H9 (cell line): ENCODE data around the gene GLT6D1. TPM values are rescaled to one million over a fixed set of nuclear protein-coding genes. Genes with fewer than 3 reads are reported as not detected.

Experiments
- DNase-seq: peaks from one replicate; pipeline ENCODE4 v3.0.0-alpha.2; 2017
- H2AFZ ChIP-seq: one replicate; pipeline ENCODE4 v1.6.1; 2013; ENCODE audit warnings: mild to moderate bottlenecking, low read length, control low read depth, moderate library complexity
- H2AK5ac ChIP-seq: 2 replicates; pipeline ENCODE4 v1.6.1; 2013; ENCODE audit warnings: low read length, control low read depth, mixed read lengths; ENCODE audit not compliant: insufficient read length
- H2BK120ac ChIP-seq: one replicate; pipeline ENCODE4 v1.6.1; 2013; ENCODE audit warnings: low read depth, mild to moderate bottlenecking, low read length, control low read depth, inconsistent platforms; ENCODE audit not compliant: poor library complexity, severe bottlenecking
- H2BK12ac ChIP-seq: 2 replicates; pipeline ENCODE4 v1.6.1; 2013; ENCODE audit warnings: low read length, control low read depth, mixed read lengths, low read depth; ENCODE audit not compliant: insufficient read length
- H2BK15ac ChIP-seq: 2 replicates; pipeline ENCODE4 v1.6.1; 2013; ENCODE audit warnings: low read depth, low read length, control low read depth
- H2BK20ac ChIP-seq: one replicate; pipeline ENCODE4 v1.6.1; 2013; ENCODE audit warnings: low read depth, mild to moderate bottlenecking, low read length, control low read depth, inconsistent platforms; ENCODE audit not compliant: poor library complexity, severe bottlenecking
- H2BK5ac ChIP-seq: 2 replicates; pipeline ENCODE4 v1.6.1; 2013; ENCODE audit warnings: low read length, control low read depth, mixed read lengths; ENCODE audit not compliant: insufficient read length
- H3K14ac ChIP-seq: 2 replicates; pipeline ENCODE4 v1.6.1; 2013; ENCODE audit warnings: low read length, control low read depth; ENCODE audit not compliant: insufficient read depth
- H3K18ac ChIP-seq: 2 replicates; pipeline ENCODE4 v1.6.1; 2013; ENCODE audit warnings: low read depth, mild to moderate bottlenecking, mixed read lengths, low read length, control low read depth; ENCODE audit not compliant: insufficient read length
- H3K23ac ChIP-seq: 2 replicates; pipeline ENCODE4 v1.6.1; 2013; ENCODE audit warnings: low read length, control low read depth, mixed read lengths, low read depth; ENCODE audit not compliant: insufficient read length
- H3K23me2 ChIP-seq: 2 replicates; pipeline ENCODE4 v1.6.1; 2013; ENCODE audit warnings: low read depth, mild to moderate bottlenecking, mixed read lengths, low read length, control low read depth; ENCODE audit not compliant: insufficient read length, poor library complexity, severe bottlenecking
- H3K27ac ChIP-seq: 2 replicates; pipeline ENCODE4 v1.5.1; 2013; ENCODE audit warnings: low read length, control low read depth, mixed read lengths, low read depth; ENCODE audit not compliant: insufficient read length
- H3K27me3 ChIP-seq: 2 replicates; pipeline ENCODE4 v1.6.1; 2013; ENCODE audit warnings: low read length, control low read depth, inconsistent platforms; ENCODE audit not compliant: insufficient read depth
- H3K4ac ChIP-seq: 2 replicates; pipeline ENCODE4 v1.6.1; 2013; ENCODE audit warnings: low read depth, mild to moderate bottlenecking, control low read depth, inconsistent platforms, low read length, moderate library complexity
- H3K4me1 ChIP-seq: 2 replicates; pipeline ENCODE4 v1.6.1; 2013; ENCODE audit warnings: low read length, control low read depth, inconsistent platforms; ENCODE audit not compliant: insufficient read depth
- H3K4me2 ChIP-seq: 2 replicates; pipeline ENCODE4 v1.6.1; 2013; ENCODE audit warnings: low read length, control low read depth, mixed read lengths; ENCODE audit not compliant: insufficient read length, insufficient read depth
- H3K56ac ChIP-seq: 2 replicates; pipeline ENCODE4 v1.6.1; 2013; ENCODE audit warnings: low read depth, mild to moderate bottlenecking, mixed read lengths, low read length, control low read depth; ENCODE audit not compliant: insufficient read length
- H3K79me1 ChIP-seq: 2 replicates; pipeline ENCODE4 v1.6.1; 2013; ENCODE audit warnings: low read depth, mild to moderate bottlenecking, moderate library complexity, low read length, control low read depth, inconsistent platforms; ENCODE audit not compliant: insufficient read depth, poor library complexity, severe bottlenecking
- H3K79me2 ChIP-seq: 2 replicates; pipeline ENCODE4 v1.6.1; 2013; ENCODE audit warnings: low read length, control low read depth, inconsistent platforms; ENCODE audit not compliant: insufficient read depth
- H3K9ac ChIP-seq: 2 replicates; pipeline ENCODE4 v1.6.1; 2013; ENCODE audit warnings: low read length, control low read depth, mixed read lengths; ENCODE audit not compliant: insufficient read length; ENCODE audit errors: extremely low read depth
- H3K9me3 ChIP-seq: one replicate; pipeline ENCODE4 v1.6.1; 2013; ENCODE audit warnings: low read depth, low read length, inconsistent platforms; ENCODE audit not compliant: control insufficient read depth
- H3T11ph ChIP-seq: one replicate; pipeline ENCODE4 v1.6.1; 2013; ENCODE audit warnings: mild to moderate bottlenecking, low read length, control low read depth, inconsistent platforms
- H4K20me1 ChIP-seq: one replicate; pipeline ENCODE4 v1.6.1; 2013; ENCODE audit not compliant: control insufficient read depth, insufficient read length, insufficient read depth
- H4K5ac ChIP-seq: 2 replicates; pipeline ENCODE4 v1.6.1; 2013; ENCODE audit warnings: low read depth, mild to moderate bottlenecking, mixed read lengths, low read length, control low read depth; ENCODE audit not compliant: insufficient read length
- H4K8ac ChIP-seq: replicated peaks from 2 replicates; pipeline ENCODE4 v1.6.1; 2013; ENCODE audit warnings: low read length, control low read depth, mixed read lengths, low read depth; ENCODE audit not compliant: insufficient read length
- H4K91ac ChIP-seq: 2 replicates; pipeline ENCODE4 v1.6.1; 2013; ENCODE audit warnings: low read depth, mild to moderate bottlenecking, moderate library complexity, mixed read lengths, low read length, control low read depth; ENCODE audit not compliant: insufficient read length
- H3K27ac Mint-ChIP-seq, 3 experiments: 2 replicates in 2 of 3; 3 replicates in 1 of 3; pipeline ENCODE4 v1.8.0; 2020 to 2021; ENCODE audit warnings: mixed read lengths in 3 of 3, mild to moderate bottlenecking in 1 of 3, moderate library complexity in 1 of 3
- H3K27me3 Mint-ChIP-seq: 2 replicates; pipeline ENCODE4 v1.8.0; 2021; ENCODE audit warnings: low read depth, mild to moderate bottlenecking, moderate library complexity, mixed read lengths
- H3K36me3 Mint-ChIP-seq, 3 experiments: 2 replicates in 2 of 3; 3 replicates in 1 of 3; pipeline ENCODE4 v1.8.0; 2020 to 2021; ENCODE audit warnings: low read depth in 3 of 3, mixed read lengths in 3 of 3; ENCODE audit not compliant: insufficient read depth in 1 of 3
- H3K4me1 Mint-ChIP-seq, 2 experiments: 2 replicates each; pipeline ENCODE4 v1.8.0; 2020; ENCODE audit warnings: mixed read lengths in 2 of 2
- H3K4me3 Mint-ChIP-seq, 2 experiments: 2 replicates in 1 of 2; 3 replicates in 1 of 2; pipeline ENCODE4 v1.8.0; 2020 to 2021; ENCODE audit warnings: mild to moderate bottlenecking in 2 of 2, mixed read lengths in 2 of 2, moderate library complexity in 1 of 2
- H3K9me3 Mint-ChIP-seq, 2 experiments: 2 replicates in 1 of 2; 3 replicates in 1 of 2; pipeline ENCODE4 v1.8.0; 2020; ENCODE audit warnings: mild to moderate bottlenecking in 2 of 2, mixed read lengths in 2 of 2, moderate library complexity in 1 of 2
- WGBS: extraction: QIAGEN DNeasy Blood & Tissue Kit; methylation state at CpG from one replicate; pipeline ENCODE4 v1.1.7; 2013; ENCODE audit warnings: missing lambda C conversion rate, low lambda C conversion rate, mixed read lengths; ENCODE audit not compliant: insufficient read length; ENCODE audit errors: extremely low coverage; 5-methylcytosine and 5-hydroxymethylcytosine counted together
- total RNA-seq: library from RNA; stranded (reverse); gene quantifications from 2 replicates; pipeline ENCODE4 v1.2.1, GENCODE V29; 2021
- TF ChIP-seq, protein P1 (sequence below): fragments of 200-600 bp; sonication (generic); conservative IDR thresholded peaks from 3 replicates; pipeline ENCODE4 v1.8.0; 2021; ENCODE audit warnings: antibody characterized with exemption, mild to moderate bottlenecking

Gene GLT6D1
- total RNA-seq, 1 experiment from 2014 or later, result not detected

- H3K23ac ChIP-seq, result no peak overlapping the region
- H3K4me1 ChIP-seq, result no peaks in the 10 kb centered on the region; the same call in 1 of the 2 replicates
- H3K27ac ChIP-seq, result no peak overlapping the region
- no peak overlapping the region for H3T11ph ChIP-seq
- no peak overlapping the region for H3K18ac ChIP-seq
- H3K4ac ChIP-seq, result no peak overlapping the region
- Mint-ChIP-seq H3K27me3 (peaks cover under 1% of the 10 kb centered on the region; the same call in 1 of the 2 replicates), H3K4me3 (no peak overlapping the region), H3K36me3 (no peaks in the 10 kb centered on the region), H3K4me1 (peaks cover 5 to 7% of the 10 kb centered on the region in 2 experiments), H3K27ac (no peak overlapping the region), H3K9me3 (peaks cover 0 to 3% of the 10 kb centered on the region in 2 experiments; a peak in 1 of 5 replicates)
- H3K79me2 ChIP-seq, result no peaks in the 10 kb centered on the region
- no peak overlapping the region for H2BK15ac ChIP-seq
- H3K14ac ChIP-seq, result no peak overlapping the region
- no peak overlapping the region for H3K9ac ChIP-seq
- no peaks in the 10 kb centered on the region for H3K79me1 ChIP-seq
- no peak overlapping the region for H3K4me2 ChIP-seq
- TF ChIP-seq, protein P1, sequence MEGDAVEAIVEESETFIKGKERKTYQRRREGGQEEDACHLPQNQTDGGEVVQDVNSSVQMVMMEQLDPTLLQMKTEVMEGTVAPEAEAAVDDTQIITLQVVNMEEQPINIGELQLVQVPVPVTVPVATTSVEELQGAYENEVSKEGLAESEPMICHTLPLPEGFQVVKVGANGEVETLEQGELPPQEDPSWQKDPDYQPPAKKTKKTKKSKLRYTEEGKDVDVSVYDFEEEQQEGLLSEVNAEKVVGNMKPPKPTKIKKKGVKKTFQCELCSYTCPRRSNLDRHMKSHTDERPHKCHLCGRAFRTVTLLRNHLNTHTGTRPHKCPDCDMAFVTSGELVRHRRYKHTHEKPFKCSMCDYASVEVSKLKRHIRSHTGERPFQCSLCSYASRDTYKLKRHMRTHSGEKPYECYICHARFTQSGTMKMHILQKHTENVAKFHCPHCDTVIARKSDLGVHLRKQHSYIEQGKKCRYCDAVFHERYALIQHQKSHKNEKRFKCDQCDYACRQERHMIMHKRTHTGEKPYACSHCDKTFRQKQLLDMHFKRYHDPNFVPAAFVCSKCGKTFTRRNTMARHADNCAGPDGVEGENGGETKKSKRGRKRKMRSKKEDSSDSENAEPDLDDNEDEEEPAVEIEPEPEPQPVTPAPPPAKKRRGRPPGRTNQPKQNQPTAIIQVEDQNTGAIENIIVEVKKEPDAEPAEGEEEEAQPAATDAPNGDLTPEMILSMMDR, result no peak
- no peak overlapping the region for H3K56ac ChIP-seq
- no peaks in the 10 kb centered on the region for H4K20me1 ChIP-seq
- no peaks in the 10 kb centered on the region for H3K23me2 ChIP-seq
- H2AK5ac ChIP-seq, result no peak overlapping the region
- H2BK20ac ChIP-seq, result no peak overlapping the region
- H3K9me3 ChIP-seq, result no peaks in the 10 kb centered on the region
- WGBS, result no CpG with 5 or more reads among the region's 15 CpGs
- H2BK12ac ChIP-seq, result no peak overlapping the region
- DNase-seq, result no peak
- no peak overlapping the region for H4K91ac ChIP-seq
- no peaks in the 10 kb centered on the region for H3K27me3 ChIP-seq
- H4K8ac ChIP-seq, result no peak overlapping the region
- no peak overlapping the region for H4K5ac ChIP-seq
- H2BK120ac ChIP-seq, result no peak overlapping the region
- no peak overlapping the region for H2BK5ac ChIP-seq
- H2AFZ ChIP-seq, result no peak overlapping the region
These were observed 64.4 kb downstream of the GLT6D1 start for GRCh38 chr9:135574943-135575342.
